Tibial nerve (tissue), 4 donors: ENCODE data around the gene SMAD3. TPM values are rescaled to one million over a fixed set of nuclear protein-coding genes. Genes with fewer than 3 reads are reported as not detected.

Experiments
- DNase-seq, 2 donors: peaks; one replicate each; pipeline ENCODE4 v3.0.0-alpha.2; 2019; ENCODE audit warnings: low spot score in 2 of 2
- H3K27ac ChIP-seq, 4 donors: fragments of 200-600 bp; sonication (generic) in 3 of 4; one replicate each; pipeline ENCODE4 v1.5.1; 2017 to 2019; ENCODE audit warnings: mild to moderate bottlenecking in 1 of 4
- H3K27me3 ChIP-seq, 2 donors: fragments of 200-600 bp; sonication (generic) in 1 of 2; one replicate each; pipeline versions ENCODE4 v1.5.1 to v1.6.0; 2017 to 2019
- H3K36me3 ChIP-seq, 3 donors: fragments of 200-600 bp; sonication (generic); one replicate each; pipeline ENCODE4 v1.5.1; 2018 to 2019
- H3K4me1 ChIP-seq, 4 donors: fragments of 200-600 bp; sonication (generic) in 3 of 4; one replicate each; pipeline ENCODE4 v1.5.1; 2017 to 2019
- H3K4me3 ChIP-seq, 4 donors: fragments of 200-600 bp; sonication (generic) in 3 of 4; one replicate each; pipeline ENCODE4 v1.5.1; 2017 to 2019; ENCODE audit warnings: mild to moderate bottlenecking in 1 of 4, moderate library complexity in 1 of 4
- H3K9me3 ChIP-seq, 4 donors: fragments of 200-600 bp; sonication (generic) in 3 of 4; one replicate each; pipeline ENCODE4 v1.5.1; 2017 to 2019
- CTCF ChIP-seq, 5 experiments: fragments of 200-600 bp in 3 of 5; fragments of 450-650 bp in 2 of 5; sonication (generic) in 3 of 5; IDR thresholded peaks; one replicate each; pipeline ENCODE4 v1.5.1; 2016 to 2019; ENCODE audit warnings: antibody characterized with exemption in 5 of 5, mild to moderate bottlenecking in 3 of 5, moderate library complexity in 2 of 5
- EP300 ChIP-seq, 2 donors: sonication (generic); formaldehyde crosslinking; IDR thresholded peaks; one replicate each; pipeline ENCODE4 v1.6.1; 2017; ENCODE audit warnings: antibody characterized with exemption in 2 of 2, mild to moderate bottlenecking in 1 of 2
- POLR2A ChIP-seq, 2 donors: fragments of 450-650 bp; IDR thresholded peaks; one replicate each; pipeline ENCODE4 v1.6.1; 2017; ENCODE audit warnings: antibody characterized with exemption in 2 of 2, mild to moderate bottlenecking in 2 of 2, moderate library complexity in 2 of 2
- WGBS, 2 donors: methylation state at CpG; one replicate each; pipeline ENCODE4 v1.1.5; 2018; 5-methylcytosine and 5-hydroxymethylcytosine counted together
- total RNA-seq, 4 donors: library from RNA; depleted of rRNA; stranded (reverse); fragments of >200 nt; gene quantifications; one replicate each; pipeline ENCODE4 v1.1.0, GENCODE V29; 2016

SMAD3 gene
- total RNA-seq, 4 donors from 2014 or later = 36.3 to 68.6 (median 44.1) TPM

- no peak for DNase-seq
- peaks cover 0 to 55% (median 7%) of the 10 kb centered on the region in 3 donors for H3K36me3 ChIP-seq
- H3K9me3 ChIP-seq = no peaks in the 10 kb centered on the region
- WGBS, 2 donors = 83 to 93% methylated on average over 1 of the region's 1 CpG
- H3K4me3 ChIP-seq = no peak overlapping the region
- H3K27me3 ChIP-seq = no peaks in the 10 kb centered on the region
- no peak overlapping the region for H3K27ac ChIP-seq
- TF ChIP-seq CTCF (IDR thresholded peaks at IDR 0.05) = no peak
- no peak for TF ChIP-seq EP300 (IDR thresholded peaks at IDR 0.05)
- TF ChIP-seq POLR2A (IDR thresholded peaks at IDR 0.05) = no peak
- H3K4me1 ChIP-seq = peaks cover 0 to 17% (median 4%) of the 10 kb centered on the region in 4 donors
These were observed 137.6 kb downstream of the SMAD3 start for GRCh38 chr15:67202991-67203390.

GRCh38 chr15:67207555-67208207, 142.3 kb downstream of the SMAD3 start:
- no peak for DNase-seq
- 94 to 95% methylated on average over 3 of the region's 3 CpGs for WGBS, 2 donors
- TF ChIP-seq CTCF (IDR thresholded peaks at IDR 0.05) (no peak), EP300 (IDR thresholded peaks at IDR 0.05) (no peak), POLR2A (IDR thresholded peaks at IDR 0.05) (no peak)
- no peak overlapping the region for H3K4me3 ChIP-seq
- no peaks in the 10 kb centered on the region for H3K27me3 ChIP-seq
- no peaks in the 10 kb centered on the region for H3K9me3 ChIP-seq
- H3K27ac ChIP-seq = no peak overlapping the region
- H3K36me3 ChIP-seq = peaks cover 0 to 56% (median 3%) of the 10 kb centered on the region in 3 donors
- no peaks in the 10 kb centered on the region for H3K4me1 ChIP-seq

- DNase-seq = no peak
- Histone ChIP-seq H3K27me3 (no peaks in the 10 kb centered on the region), H3K36me3 (peaks cover 0 to 49% (median 0%) of the 10 kb centered on the region in 3 donors), H3K9me3 (no peaks in the 10 kb centered on the region), H3K4me3 (no peak overlapping the region), H3K27ac (no peak overlapping the region), H3K4me1 (no peaks in the 10 kb centered on the region)
- TF ChIP-seq POLR2A (IDR thresholded peaks at IDR 0.05) = no peak
- TF ChIP-seq CTCF (IDR thresholded peaks at IDR 0.05) = no peak
- no peak for TF ChIP-seq EP300 (IDR thresholded peaks at IDR 0.05)
- WGBS, 2 donors = 96 to 98% methylated on average over 2 of the region's 2 CpGs
These were observed 143.0 kb downstream of the SMAD3 start for GRCh38 chr15:67208396-67208795.

GRCh38 chr15:67210555-67211168, 145.3 kb downstream of the SMAD3 start:
- Histone ChIP-seq H3K9me3 (no peaks in the 10 kb centered on the region), H3K27me3 (no peaks in the 10 kb centered on the region), H3K4me1 (no peaks in the 10 kb centered on the region), H3K4me3 (no peak overlapping the region), H3K36me3 (peaks cover 0 to 43% (median 0%) of the 10 kb centered on the region in 3 donors), H3K27ac (no peak overlapping the region)
- WGBS, 2 donors = 88 to 93% methylated on average over 5 of the region's 5 CpGs
- TF ChIP-seq CTCF (IDR thresholded peaks at IDR 0.05) (no peak), POLR2A (IDR thresholded peaks at IDR 0.05) (no peak), EP300 (IDR thresholded peaks at IDR 0.05) (no peak)
- no peak for DNase-seq

GRCh38 chr15:67212684-67213367, 147.4 kb downstream of the SMAD3 start:
- DNase-seq = no peak
- no peaks in the 10 kb centered on the region for H3K27me3 ChIP-seq
- no peak overlapping the region for H3K4me3 ChIP-seq
- H3K36me3 ChIP-seq = peaks cover 0 to 27% (median 0%) of the 10 kb centered on the region in 3 donors
- 71% methylated on average over 4 of the region's 4 CpGs for WGBS, 2 donors
- H3K4me1 ChIP-seq = no peaks in the 10 kb centered on the region
- no peak for TF ChIP-seq POLR2A (IDR thresholded peaks at IDR 0.05)
- no peak for TF ChIP-seq EP300 (IDR thresholded peaks at IDR 0.05)
- no peak for TF ChIP-seq CTCF (IDR thresholded peaks at IDR 0.05)
- no peaks in the 10 kb centered on the region for H3K9me3 ChIP-seq
- no peak overlapping the region for H3K27ac ChIP-seq
